Transverse colon (tissue), 4 donors: ENCODE data around the gene GPM6B. TPM values are rescaled to one million over a fixed set of nuclear protein-coding genes. Genes with fewer than 3 reads are reported as not detected.

Experiments used
- DNase-seq: peaks from one replicate; pipeline ENCODE4 v3.0.0-alpha.2; 2019
- H3K27ac ChIP-seq, 4 donors: fragments of 200-600 bp; sonication (generic); 2 replicates each; pipeline ENCODE4 v1.5.1; 2016 to 2018; ENCODE audit warnings: inconsistent platforms in 4 of 4
- H3K27me3 ChIP-seq: fragments of 200-600 bp; sonication (generic); 2 replicates; pipeline ENCODE4 v1.5.1; 2017; ENCODE audit warnings: inconsistent platforms
- H3K36me3 ChIP-seq, 4 donors: fragments of 200-600 bp; sonication (generic); 2 replicates each; pipeline ENCODE4 v1.5.1; 2017 to 2019; ENCODE audit warnings: inconsistent platforms in 4 of 4
- H3K4me1 ChIP-seq, 4 donors: fragments of 200-600 bp; sonication (generic); 2 replicates each; pipeline ENCODE4 v1.5.1; 2017 to 2020; ENCODE audit warnings: inconsistent platforms in 4 of 4
- H3K4me3 ChIP-seq, 4 donors: fragments of 200-600 bp; sonication (generic); 1 replicate in 1 of 4; 2 replicates in 3 of 4; pipeline versions ENCODE4 v1.5.1 to v1.6.1; 2017 to 2019; ENCODE audit warnings: inconsistent platforms in 4 of 4
- H3K9me3 ChIP-seq, 2 donors: fragments of 200-600 bp; sonication (generic); 2 replicates each; pipeline ENCODE4 v1.5.1; 2017 to 2019; ENCODE audit warnings: inconsistent platforms in 2 of 2
- EP300 ChIP-seq: sonication (generic); formaldehyde crosslinking; IDR thresholded peaks from one replicate; pipeline ENCODE4 v1.6.1; 2017; ENCODE audit warnings: antibody characterized with exemption, low read depth
- POLR2A ChIP-seq: fragments of 450-650 bp; IDR thresholded peaks from one replicate; pipeline ENCODE4 v1.6.1; 2016; ENCODE audit warnings: antibody characterized with exemption, mild to moderate bottlenecking, moderate library complexity
- POLR2AphosphoS5 ChIP-seq, 3 donors: sonication (generic); formaldehyde crosslinking; IDR thresholded peaks; one replicate each; pipeline ENCODE4 v1.6.1; 2016; ENCODE audit warnings: antibody characterized with exemption in 3 of 3
- WGBS, 2 donors: methylation state at CpG; one replicate each; pipeline ENCODE4 v1.1.5; 2018; ENCODE audit warnings: low coverage in 1 of 2; 5-methylcytosine and 5-hydroxymethylcytosine counted together
- in situ Hi-C, 4 donors: fragments of 200-750 bp; cut with MboI; loops; one replicate each; pipeline versions ENCODE4 v1.15.0 to v1.15.1; 2017; ENCODE audit warnings: low sequenced_read_pairs in 3 of 4, low pct_ligation_motif_present in 1 of 4, low pct_unique_long_range_greater_than_20kb in 1 of 4
- intact Hi-C: fragments of 100-400 bp; cut with DNase I; formaldehyde crosslinking; loops from one replicate; pipeline ENCODE4 v1.15.1; 2023; ENCODE audit warnings: low total_unique reads
- total RNA-seq, 4 donors: library from RNA; depleted of rRNA; stranded (reverse); fragments of >200 nt; gene quantifications; one replicate each; pipeline ENCODE4 v1.1.0, GENCODE V29; 2016
- TF ChIP-seq, protein P1 (sequence below), 5 experiments: fragments of 200-600 bp in 3 of 5; fragments of 450-650 bp in 2 of 5; sonication (generic) in 3 of 5; IDR thresholded peaks; 1 replicate in 2 of 5; 2 replicates in 3 of 5; pipeline ENCODE4 v1.5.1; 2016 to 2017; ENCODE audit warnings: antibody characterized with exemption in 5 of 5, inconsistent platforms in 3 of 5, mild to moderate bottlenecking in 2 of 5, moderate library complexity in 1 of 5

The GPM6B gene
- total RNA-seq, 4 donors from 2014 or later, result 1.5 to 7.6 (median 5.0) TPM

DNA sequence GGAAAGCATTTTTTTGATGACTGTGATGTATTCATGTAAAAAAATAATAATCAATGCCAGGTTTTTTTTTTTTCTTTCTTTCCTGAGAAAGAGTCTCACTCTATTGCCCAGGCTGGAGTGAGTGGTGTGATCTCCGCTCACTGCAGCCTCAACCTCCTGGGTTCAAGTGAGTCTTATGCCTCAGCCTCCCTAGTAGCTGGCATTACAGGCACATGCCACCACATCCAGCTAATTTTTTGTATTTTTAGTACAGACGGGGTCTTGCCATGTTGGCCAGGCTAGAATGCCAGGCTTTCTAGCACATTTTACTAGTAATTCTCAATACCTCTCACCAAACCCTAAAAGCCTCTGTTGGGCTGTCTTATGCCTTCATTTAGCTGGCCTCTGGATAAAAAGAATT is 25.7 kb downstream of the GPM6B start:
- H3K27me3 ChIP-seq, result no peaks in the 10 kb centered on the region
- DNase-seq, result no peak
- no peaks in the 10 kb centered on the region for H3K36me3 ChIP-seq
- H3K27ac ChIP-seq, result peak overlapping the region in 2 of 4 donors; percentile 20 to 42
- in situ Hi-C loops, result no loop called here
- TF ChIP-seq EP300, result no peak
- TF ChIP-seq, protein P1, sequence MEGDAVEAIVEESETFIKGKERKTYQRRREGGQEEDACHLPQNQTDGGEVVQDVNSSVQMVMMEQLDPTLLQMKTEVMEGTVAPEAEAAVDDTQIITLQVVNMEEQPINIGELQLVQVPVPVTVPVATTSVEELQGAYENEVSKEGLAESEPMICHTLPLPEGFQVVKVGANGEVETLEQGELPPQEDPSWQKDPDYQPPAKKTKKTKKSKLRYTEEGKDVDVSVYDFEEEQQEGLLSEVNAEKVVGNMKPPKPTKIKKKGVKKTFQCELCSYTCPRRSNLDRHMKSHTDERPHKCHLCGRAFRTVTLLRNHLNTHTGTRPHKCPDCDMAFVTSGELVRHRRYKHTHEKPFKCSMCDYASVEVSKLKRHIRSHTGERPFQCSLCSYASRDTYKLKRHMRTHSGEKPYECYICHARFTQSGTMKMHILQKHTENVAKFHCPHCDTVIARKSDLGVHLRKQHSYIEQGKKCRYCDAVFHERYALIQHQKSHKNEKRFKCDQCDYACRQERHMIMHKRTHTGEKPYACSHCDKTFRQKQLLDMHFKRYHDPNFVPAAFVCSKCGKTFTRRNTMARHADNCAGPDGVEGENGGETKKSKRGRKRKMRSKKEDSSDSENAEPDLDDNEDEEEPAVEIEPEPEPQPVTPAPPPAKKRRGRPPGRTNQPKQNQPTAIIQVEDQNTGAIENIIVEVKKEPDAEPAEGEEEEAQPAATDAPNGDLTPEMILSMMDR (IDR thresholded peaks at IDR 0.05), result no peak
- TF ChIP-seq POLR2A, result no peak
- no peak for TF ChIP-seq POLR2AphosphoS5 (IDR thresholded peaks at IDR 0.05)
- no peaks in the 10 kb centered on the region for H3K4me1 ChIP-seq
- no peak overlapping the region for H3K4me3 ChIP-seq
- intact Hi-C loops, result no loop called here
- WGBS, 2 donors, result 90% methylated on average over 2 of the region's 2 CpGs; no CpG with 5 or more reads in 1 of the 2 donors
- H3K9me3 ChIP-seq, result no peaks in the 10 kb centered on the region

DNA sequence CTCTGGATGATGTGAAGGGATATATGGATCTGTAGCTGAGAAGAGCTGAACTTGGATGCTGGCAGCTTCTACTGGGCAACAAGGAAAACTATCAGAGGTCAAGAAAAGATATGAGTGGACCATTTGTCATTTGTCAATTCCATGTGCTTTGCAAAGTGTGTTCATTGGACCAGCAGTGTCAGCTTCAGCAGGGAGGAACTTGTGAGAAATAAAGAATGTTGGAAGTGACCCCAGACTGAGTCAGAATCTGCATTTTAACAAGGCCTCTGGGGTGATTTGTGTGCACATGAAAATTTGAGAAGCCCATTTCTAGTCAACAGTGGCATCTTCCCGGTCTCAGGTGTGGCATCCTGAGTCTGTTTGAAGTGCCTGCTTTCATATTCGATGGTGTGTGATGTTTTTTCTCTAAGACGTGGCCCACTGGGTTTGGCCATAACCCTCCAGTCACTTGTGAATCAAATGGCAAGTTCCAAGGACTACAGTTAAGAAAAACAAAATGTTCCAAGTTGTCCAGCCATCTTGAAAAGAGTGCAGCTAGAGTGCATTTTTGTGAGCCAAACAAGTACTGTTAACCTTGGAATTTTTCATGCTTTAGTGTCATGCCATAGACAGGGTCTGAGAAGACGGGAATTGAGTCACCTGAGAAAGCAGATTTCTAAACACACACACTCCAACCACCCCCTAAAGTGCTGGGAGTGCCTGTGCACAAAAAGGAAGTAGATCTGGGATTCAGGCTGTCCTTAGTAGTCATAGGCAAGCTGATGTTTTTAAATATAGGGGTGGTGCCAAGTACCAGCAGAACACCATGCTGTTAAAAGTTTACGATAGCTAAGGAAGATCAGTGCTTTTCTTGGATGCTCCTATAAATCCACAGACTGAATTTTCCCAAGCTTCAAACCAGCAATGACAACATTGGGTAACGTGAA is 26.4 kb downstream of the GPM6B start:
- DNase-seq, result no peak
- in situ Hi-C loops, result no loop called here
- intact Hi-C loops, result no loop called here
- Histone ChIP-seq H3K9me3 (no peaks in the 10 kb centered on the region), H3K4me1 (no peaks in the 10 kb centered on the region), H3K36me3 (no peaks in the 10 kb centered on the region), H3K27me3 (no peaks in the 10 kb centered on the region), H3K27ac (peak overlapping the region in 2 of 4 donors; percentile 20 to 42), H3K4me3 (no peak overlapping the region)
- TF ChIP-seq, protein P1 (IDR thresholded peaks at IDR 0.05), result no peak
- TF ChIP-seq EP300 (no peak), POLR2A (no peak), POLR2AphosphoS5 (IDR thresholded peaks at IDR 0.05) (no peak)
- 67% methylated on average over 6 of the region's 6 CpGs; no CpG with 5 or more reads in 1 of the 2 donors for WGBS, 2 donors

- TF ChIP-seq POLR2AphosphoS5 (IDR thresholded peaks at IDR 0.05) (no peak), EP300 (no peak), POLR2A (no peak)
- TF ChIP-seq, protein P1 (IDR thresholded peaks at IDR 0.05), result no peak
- Histone ChIP-seq H3K4me1 (no peaks in the 10 kb centered on the region), H3K9me3 (no peaks in the 10 kb centered on the region), H3K36me3 (no peaks in the 10 kb centered on the region), H3K27me3 (no peaks in the 10 kb centered on the region), H3K4me3 (no peak overlapping the region), H3K27ac (no peak overlapping the region)
- no peak for DNase-seq
- in situ Hi-C loops, result no loop called here
- WGBS, 2 donors, result 68% methylated on average over 8 of the region's 8 CpGs; no CpG with 5 or more reads in 1 of the 2 donors
- intact Hi-C loops, result no loop called here
Observed at GRCh38 chrX:13786048-13786447, 30.8 kb downstream of the GPM6B start.

- in situ Hi-C loops, result no loop called here
- no peak overlapping the region for H3K27ac ChIP-seq
- intact Hi-C loops, result no loop called here
Observed at GRCh38 chrX:13780868-13781427, 35.9 kb downstream of the GPM6B start.

More at GRCh38 chrX:13780868-13781427, 35.9 kb downstream of the GPM6B start:
- no peak for DNase-seq
- WGBS, 2 donors, result 76 to 100% methylated on average over 2 to 7 of the region's 7 CpGs
- H3K27me3 ChIP-seq, result no peaks in the 10 kb centered on the region
- no peak overlapping the region for H3K4me3 ChIP-seq
- no peaks in the 10 kb centered on the region for H3K4me1 ChIP-seq
- TF ChIP-seq POLR2A, result no peak
- TF ChIP-seq, protein P1 (IDR thresholded peaks at IDR 0.05), result no peak
- no peak for TF ChIP-seq POLR2AphosphoS5 (IDR thresholded peaks at IDR 0.05)
- TF ChIP-seq EP300, result no peak
- H3K36me3 ChIP-seq, result no peaks in the 10 kb centered on the region
- no peaks in the 10 kb centered on the region for H3K9me3 ChIP-seq
